Smooth muscle cell (in vitro differentiated cells): ENCODE data around the gene RAD51B. TPM values are rescaled to one million over a fixed set of nuclear protein-coding genes. Genes with fewer than 3 reads are reported as not detected.

ENCODE experiments used
- DNase-seq: peaks from one replicate; lab custom pipeline; 2025; ENCODE audit not compliant: unreplicated experiment; lab: John Stamatoyannopoulos, UW
- H2AFZ ChIP-seq: fragments of 200-600 bp; sonication (generic); 2 replicates; pipeline ENCODE4 v1.6.0; 2016; ENCODE audit warnings: antibody characterized with exemption, low read depth, mild to moderate bottlenecking
- H3F3A ChIP-seq: fragments of 200-600 bp; sonication (generic); 2 replicates; pipeline ENCODE4 v1.6.0; 2017; ENCODE audit warnings: antibody characterized with exemption, low read depth
- H3K27ac ChIP-seq: fragments of 200-600 bp; sonication (generic); 2 replicates; pipeline ENCODE4 v1.5.1; 2016; ENCODE audit warnings: low read depth, mild to moderate bottlenecking
- H3K27me3 ChIP-seq: fragments of 200-600 bp; sonication (generic); 2 replicates; pipeline ENCODE4 v1.6.1; 2016; ENCODE audit warnings: low read depth, mild to moderate bottlenecking
- H3K36me3 ChIP-seq: fragments of 200-600 bp; sonication (generic); 2 replicates; pipeline ENCODE4 v1.5.1; 2016; ENCODE audit warnings: low read depth
- H3K4me1 ChIP-seq: fragments of 200-600 bp; sonication (generic); 2 replicates; pipeline ENCODE4 v1.5.1; 2016; ENCODE audit warnings: low read depth
- H3K4me2 ChIP-seq: fragments of 200-600 bp; sonication (generic); 2 replicates; pipeline ENCODE4 v1.6.0; 2016; ENCODE audit warnings: mild to moderate bottlenecking
- H3K4me3 ChIP-seq: fragments of 200-600 bp; sonication (generic); 2 replicates; pipeline ENCODE4 v1.5.1; 2016; ENCODE audit warnings: mild to moderate bottlenecking
- H3K79me2 ChIP-seq: fragments of 200-600 bp; sonication (generic); 2 replicates; pipeline ENCODE4 v1.6.0; 2016; ENCODE audit warnings: low read depth, mild to moderate bottlenecking
- H3K9ac ChIP-seq: fragments of 200-600 bp; sonication (generic); 2 replicates; pipeline ENCODE4 v1.6.0; 2016; ENCODE audit warnings: low read depth
- H3K9me3 ChIP-seq: fragments of 200-600 bp; sonication (generic); replicated peaks from 2 replicates; pipeline ENCODE4 v1.5.1; 2016; ENCODE audit warnings: low read depth
- H4K20me1 ChIP-seq: fragments of 200-600 bp; sonication (generic); 2 replicates; pipeline ENCODE4 v1.6.0; 2016; ENCODE audit warnings: low read depth
- WGBS: methylation state at CpG from one replicate; pipeline ENCODE4 v1.1.7; 2016; ENCODE audit warnings: low lambda C conversion rate; 5-methylcytosine and 5-hydroxymethylcytosine counted together
- polyA plus RNA-seq: library from polyadenylated mRNA; unstranded; fragments of >200 nt; fragmentation: Nextera tagmentation; extraction: Ambion mirVana; gene quantifications from 2 replicates; pipeline ENCODE4 v1.2.1, GENCODE V29; 2016
- total RNA-seq: library from RNA; depleted of rRNA; stranded (reverse); fragments of >200 nt; gene quantifications from 2 replicates; pipeline ENCODE4 v1.2.3, GENCODE V29; 2014
- TF ChIP-seq, protein P1 (sequence below): fragments of 200-600 bp; sonication (generic); IDR thresholded peaks from 2 replicates; pipeline ENCODE4 v1.5.1; 2017; ENCODE audit warnings: borderline replicate concordance, mild to moderate bottlenecking, antibody characterized with exemption; ENCODE audit not compliant: insufficient read depth, poor library complexity, severe bottlenecking

Gene RAD51B
- total and polyA plus RNA-seq, 2 experiments from 2014 or later, result 4.6 to 5.3 TPM

DNA sequence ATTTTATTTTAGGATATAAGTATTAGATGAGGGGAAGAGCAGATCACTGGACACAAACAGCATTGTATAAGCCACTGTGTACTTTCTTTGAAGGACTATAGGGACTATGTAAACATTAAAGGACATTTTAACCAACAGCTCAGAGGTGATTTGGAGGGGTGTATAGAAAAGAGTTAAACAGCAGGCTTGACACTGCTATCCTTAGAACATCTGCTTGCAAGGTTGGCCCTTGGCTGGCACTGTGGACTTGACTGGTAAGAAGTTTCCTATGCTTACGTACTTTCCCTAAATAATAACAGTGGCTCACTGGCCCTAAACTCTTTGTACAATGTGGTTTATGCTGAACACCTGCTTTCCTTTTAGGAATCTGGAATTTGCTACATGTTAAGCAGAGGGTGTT is 31.9 kb upstream of the RAD51B start:
- Histone ChIP-seq H3K79me2 (no peaks in the 10 kb centered on the region), H3K4me3 (no peak overlapping the region), H3K9ac (no peak overlapping the region), H4K20me1 (no peaks in the 10 kb centered on the region), H3K9me3 (no peaks in the 10 kb centered on the region), H3F3A (no peaks in the 10 kb centered on the region), H3K36me3 (peaks cover 31% of the 10 kb centered on the region), H3K27ac (no peak overlapping the region), H2AFZ (no peak overlapping the region), H3K4me2 (no peak overlapping the region), H3K4me1 (no peaks in the 10 kb centered on the region), H3K27me3 (no peaks in the 10 kb centered on the region)
- TF ChIP-seq, protein P1, sequence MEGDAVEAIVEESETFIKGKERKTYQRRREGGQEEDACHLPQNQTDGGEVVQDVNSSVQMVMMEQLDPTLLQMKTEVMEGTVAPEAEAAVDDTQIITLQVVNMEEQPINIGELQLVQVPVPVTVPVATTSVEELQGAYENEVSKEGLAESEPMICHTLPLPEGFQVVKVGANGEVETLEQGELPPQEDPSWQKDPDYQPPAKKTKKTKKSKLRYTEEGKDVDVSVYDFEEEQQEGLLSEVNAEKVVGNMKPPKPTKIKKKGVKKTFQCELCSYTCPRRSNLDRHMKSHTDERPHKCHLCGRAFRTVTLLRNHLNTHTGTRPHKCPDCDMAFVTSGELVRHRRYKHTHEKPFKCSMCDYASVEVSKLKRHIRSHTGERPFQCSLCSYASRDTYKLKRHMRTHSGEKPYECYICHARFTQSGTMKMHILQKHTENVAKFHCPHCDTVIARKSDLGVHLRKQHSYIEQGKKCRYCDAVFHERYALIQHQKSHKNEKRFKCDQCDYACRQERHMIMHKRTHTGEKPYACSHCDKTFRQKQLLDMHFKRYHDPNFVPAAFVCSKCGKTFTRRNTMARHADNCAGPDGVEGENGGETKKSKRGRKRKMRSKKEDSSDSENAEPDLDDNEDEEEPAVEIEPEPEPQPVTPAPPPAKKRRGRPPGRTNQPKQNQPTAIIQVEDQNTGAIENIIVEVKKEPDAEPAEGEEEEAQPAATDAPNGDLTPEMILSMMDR, result no peak
- no peak for DNase-seq
- 100% methylated on average over 1 of the region's 1 CpG for WGBS

DNA sequence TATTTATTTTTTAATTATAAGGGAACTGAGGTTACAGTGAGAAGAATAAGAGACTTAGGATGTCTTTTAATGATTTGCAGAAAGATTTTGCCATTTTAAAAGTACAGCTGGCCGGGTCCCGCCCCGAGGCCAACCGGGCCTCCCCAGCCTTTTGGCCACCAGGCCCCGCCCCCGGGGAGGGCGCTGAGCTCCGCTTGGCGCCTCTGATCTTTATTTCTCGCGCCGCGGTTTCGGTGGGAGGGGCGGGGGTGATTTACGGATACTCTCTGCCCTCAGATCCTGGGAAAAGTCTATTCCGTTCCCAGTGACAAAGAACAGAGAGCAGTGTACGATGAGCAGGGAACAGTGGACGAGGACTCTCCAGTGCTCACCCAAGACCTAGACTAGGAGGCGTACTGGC is 20.8 kb upstream of the RAD51B start:
- Histone ChIP-seq H3K79me2 (no peaks in the 10 kb centered on the region), H3K27me3 (no peaks in the 10 kb centered on the region), H3K27ac (no peak overlapping the region), H3K4me1 (no peaks in the 10 kb centered on the region), H3K9ac (no peak overlapping the region), H4K20me1 (no peaks in the 10 kb centered on the region), H3K36me3 (peaks cover 24% of the 10 kb centered on the region), H3F3A (no peaks in the 10 kb centered on the region), H3K4me2 (no peak overlapping the region), H3K9me3 (no peaks in the 10 kb centered on the region), H2AFZ (no peak overlapping the region), H3K4me3 (no peak overlapping the region)
- DNase-seq, result no peak
- 82% methylated on average over 19 of the region's 20 CpGs for WGBS
- TF ChIP-seq, protein P1, result no peak

DNA sequence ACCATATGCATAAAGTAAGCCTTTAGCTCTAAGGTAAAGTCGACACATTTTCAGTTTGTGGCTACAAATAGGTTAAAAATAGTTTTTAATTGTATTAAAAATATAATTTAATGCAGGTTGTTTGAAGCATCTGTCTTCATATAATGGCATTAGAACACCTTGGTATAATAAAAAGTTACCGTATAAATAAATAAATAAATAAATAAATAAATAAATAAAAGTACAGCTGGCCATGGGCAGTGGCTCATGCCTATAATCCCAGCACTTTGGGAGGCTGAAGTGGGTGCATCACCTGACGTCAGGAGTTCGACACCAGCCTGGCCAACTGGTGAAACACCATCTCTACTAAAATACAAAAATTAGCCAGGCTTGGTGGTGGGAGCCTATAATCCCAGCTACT is 18.8 kb upstream of the RAD51B start:
- Histone ChIP-seq H3K79me2 (no peaks in the 10 kb centered on the region), H3K27ac (no peak overlapping the region), H3K4me1 (no peaks in the 10 kb centered on the region), H3K9me3 (no peaks in the 10 kb centered on the region), H3K36me3 (peaks cover 31% of the 10 kb centered on the region), H3K4me2 (no peak overlapping the region), H3K9ac (no peak overlapping the region), H3K27me3 (no peaks in the 10 kb centered on the region), H4K20me1 (no peaks in the 10 kb centered on the region), H3K4me3 (no peak overlapping the region), H2AFZ (no peak overlapping the region), H3F3A (no peaks in the 10 kb centered on the region)
- TF ChIP-seq, protein P1, result no peak
- 97% methylated on average over 4 of the region's 4 CpGs for WGBS
- no peak for DNase-seq

DNA sequence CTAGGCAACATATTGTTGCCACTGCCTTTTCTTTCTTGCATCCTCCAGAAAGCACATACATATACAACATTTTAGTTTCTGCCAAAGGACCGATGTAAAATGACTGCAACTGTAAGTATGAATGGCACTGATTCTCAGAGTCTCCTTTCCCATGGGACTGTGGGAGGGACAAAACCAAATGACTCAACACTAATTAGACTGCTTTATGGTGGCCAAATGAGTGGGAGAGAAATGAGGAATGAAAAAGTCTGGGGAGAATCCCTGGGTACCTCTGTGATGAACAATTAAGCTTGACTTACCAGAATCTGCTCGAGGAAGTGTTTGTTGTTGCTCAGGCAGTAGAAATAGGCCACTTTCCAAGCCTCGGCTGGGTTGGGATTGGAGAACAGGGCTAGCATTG is 13.3 kb upstream of the RAD51B start:
- H3K9ac ChIP-seq, result no peak overlapping the region
- H3K4me1 ChIP-seq, result no peaks in the 10 kb centered on the region
- H3K9me3 ChIP-seq, result no peaks in the 10 kb centered on the region
- H2AFZ ChIP-seq, result no peak overlapping the region
- H3F3A ChIP-seq, result no peaks in the 10 kb centered on the region
- no peak overlapping the region for H3K4me3 ChIP-seq
- TF ChIP-seq, protein P1, result no peak
- no peaks in the 10 kb centered on the region for H3K79me2 ChIP-seq
- 66% methylated on average over 3 of the region's 3 CpGs for WGBS
- no peak for DNase-seq
- no peaks in the 10 kb centered on the region for H3K27me3 ChIP-seq
- H3K36me3 ChIP-seq, result peaks cover 26% of the 10 kb centered on the region
- no peaks in the 10 kb centered on the region for H4K20me1 ChIP-seq
- no peak overlapping the region for H3K4me2 ChIP-seq
- H3K27ac ChIP-seq, result peak overlapping the region; percentile 23
